Testis (tissue), 3 donors: ENCODE results near the gene H2BK1. TPM values are rescaled to one million over a fixed set of nuclear protein-coding genes. Genes with fewer than 3 reads are reported as not detected.

Experiments
- DNase-seq: peaks from one replicate; pipeline ENCODE4 v3.0.0-alpha.2; 2019
- H3K27ac ChIP-seq, 2 donors: fragments of 200-600 bp; sonication (generic); one replicate each; pipeline ENCODE4 v1.5.1; 2019
- H3K27me3 ChIP-seq: fragments of 200-600 bp; sonication (generic); one replicate; pipeline ENCODE4 v1.5.1; 2019
- H3K36me3 ChIP-seq: fragments of 200-600 bp; sonication (generic); one replicate; pipeline ENCODE4 v1.5.1; 2017; ENCODE audit warnings: low read depth; ENCODE audit errors: missing control alignments
- H3K4me1 ChIP-seq: fragments of 200-600 bp; sonication (generic); one replicate; pipeline ENCODE4 v1.5.1; 2019
- H3K4me3 ChIP-seq, 2 donors: fragments of 200-600 bp; sonication (generic); one replicate each; pipeline ENCODE4 v1.5.1; 2017 to 2019
- H3K9me3 ChIP-seq: fragments of 200-600 bp; sonication (generic); one replicate; pipeline ENCODE4 v1.5.1; 2017
- POLR2A ChIP-seq: fragments of 450-650 bp; IDR thresholded peaks from one replicate; pipeline ENCODE4 v1.6.1; 2017; ENCODE audit warnings: antibody characterized with exemption, mild to moderate bottlenecking, moderate library complexity
- WGBS, 2 donors: methylation state at CpG; one replicate each; pipeline ENCODE4 v1.1.5; 2018; 5-methylcytosine and 5-hydroxymethylcytosine counted together
- intact Hi-C: fragments of 100-400 bp; cut with DNase I; formaldehyde crosslinking; loops from one replicate; pipeline ENCODE4 v1.15.1; 2023; ENCODE audit warnings: low total_unique reads
- polyA plus RNA-seq: library from polyadenylated mRNA; stranded (reverse); fragments of 350-450 nt; fragmentation: Illumina TruSeq; extraction: RNeasy Lipid Tissue Mini Kit (QIAGEN cat#74804); gene quantifications from one replicate; pipeline ENCODE4 v1.2.3, GENCODE V29; 2014; ENCODE audit warnings: low read depth, low replicate concordance; ENCODE audit not compliant: insufficient read depth
- total RNA-seq, 2 donors: library from RNA; depleted of rRNA; stranded (reverse); fragments of >200 nt; gene quantifications; one replicate each; pipeline ENCODE4 v1.2.3, GENCODE V29; 2016
- TF ChIP-seq, protein P1 (sequence below), 3 experiments: fragments of 450-650 bp in 2 of 3; fragments of 200-600 bp in 1 of 3; sonication (generic) in 1 of 3; IDR thresholded peaks; one replicate each; pipeline ENCODE4 v1.5.1; 2016 to 2019; ENCODE audit warnings: antibody characterized with exemption in 3 of 3, mild to moderate bottlenecking in 2 of 3, moderate library complexity in 1 of 3

The H2BK1 gene
- total and polyA plus RNA-seq, 3 donors from 2014 or later, result not detected

DNA sequence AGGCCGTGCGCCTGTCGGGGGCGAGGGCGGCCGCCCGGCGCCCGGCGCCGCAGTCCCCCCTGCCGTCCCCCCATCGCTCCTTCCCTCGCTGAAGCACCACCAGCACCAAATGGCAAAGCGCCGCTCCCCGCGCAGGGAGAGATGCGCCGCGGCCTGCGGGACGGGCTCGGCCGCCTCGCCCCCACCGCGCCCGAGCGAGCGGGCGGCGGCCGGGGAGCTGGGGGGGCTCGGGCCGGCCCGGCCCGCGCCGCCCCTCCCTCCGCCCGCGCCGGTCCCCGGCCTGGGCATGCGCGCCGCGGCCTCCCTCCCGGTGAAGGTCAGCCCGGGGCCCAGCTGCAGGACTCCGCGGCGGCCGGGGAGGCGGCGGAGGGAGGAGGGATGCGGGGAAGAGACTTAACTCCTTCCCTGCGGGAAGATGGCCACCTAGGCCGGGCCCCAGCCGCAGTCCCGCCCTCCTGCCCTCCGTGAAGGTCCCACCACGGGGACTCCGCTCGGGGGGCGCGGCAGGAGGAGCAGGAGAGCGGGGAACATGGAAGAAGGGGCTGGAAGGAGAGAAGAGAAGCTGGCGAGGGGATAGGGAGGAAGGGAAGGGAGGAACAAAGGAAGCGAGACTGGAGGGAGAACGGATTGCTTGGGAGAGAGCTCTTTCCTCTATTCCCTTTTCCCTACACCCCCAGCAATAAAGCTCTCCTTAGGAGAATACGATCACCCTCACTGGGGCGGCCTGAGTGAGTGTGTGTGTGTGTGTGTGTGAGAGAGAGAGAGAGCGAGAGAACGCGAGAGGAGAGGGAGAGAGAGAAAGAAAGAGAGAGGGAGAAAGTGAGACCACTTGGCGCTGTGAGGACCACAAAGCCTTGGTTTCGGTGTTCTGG lies 41.6 kb upstream of the H2BK1 start:
- H3K4me3 ChIP-seq, result peak overlapping the region; percentile 59 to 75
- intact Hi-C loops, result no loop called here
- TF ChIP-seq, protein P1, sequence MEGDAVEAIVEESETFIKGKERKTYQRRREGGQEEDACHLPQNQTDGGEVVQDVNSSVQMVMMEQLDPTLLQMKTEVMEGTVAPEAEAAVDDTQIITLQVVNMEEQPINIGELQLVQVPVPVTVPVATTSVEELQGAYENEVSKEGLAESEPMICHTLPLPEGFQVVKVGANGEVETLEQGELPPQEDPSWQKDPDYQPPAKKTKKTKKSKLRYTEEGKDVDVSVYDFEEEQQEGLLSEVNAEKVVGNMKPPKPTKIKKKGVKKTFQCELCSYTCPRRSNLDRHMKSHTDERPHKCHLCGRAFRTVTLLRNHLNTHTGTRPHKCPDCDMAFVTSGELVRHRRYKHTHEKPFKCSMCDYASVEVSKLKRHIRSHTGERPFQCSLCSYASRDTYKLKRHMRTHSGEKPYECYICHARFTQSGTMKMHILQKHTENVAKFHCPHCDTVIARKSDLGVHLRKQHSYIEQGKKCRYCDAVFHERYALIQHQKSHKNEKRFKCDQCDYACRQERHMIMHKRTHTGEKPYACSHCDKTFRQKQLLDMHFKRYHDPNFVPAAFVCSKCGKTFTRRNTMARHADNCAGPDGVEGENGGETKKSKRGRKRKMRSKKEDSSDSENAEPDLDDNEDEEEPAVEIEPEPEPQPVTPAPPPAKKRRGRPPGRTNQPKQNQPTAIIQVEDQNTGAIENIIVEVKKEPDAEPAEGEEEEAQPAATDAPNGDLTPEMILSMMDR (IDR thresholded peaks at IDR 0.05), result no peak
- no peak for TF ChIP-seq POLR2A
- H3K27me3 ChIP-seq, result no peaks in the 10 kb centered on the region
- DNase-seq, result peak; percentile 74
- H3K9me3 ChIP-seq, result no peaks in the 10 kb centered on the region
- no peaks in the 10 kb centered on the region for H3K36me3 ChIP-seq
- 1 to 2% methylated on average over 20 to 76 of the region's 79 CpGs for WGBS, 2 donors
- H3K27ac ChIP-seq, result peak overlapping the region; percentile 89 to 91
- peaks cover 60% of the 10 kb centered on the region for H3K4me1 ChIP-seq

DNA sequence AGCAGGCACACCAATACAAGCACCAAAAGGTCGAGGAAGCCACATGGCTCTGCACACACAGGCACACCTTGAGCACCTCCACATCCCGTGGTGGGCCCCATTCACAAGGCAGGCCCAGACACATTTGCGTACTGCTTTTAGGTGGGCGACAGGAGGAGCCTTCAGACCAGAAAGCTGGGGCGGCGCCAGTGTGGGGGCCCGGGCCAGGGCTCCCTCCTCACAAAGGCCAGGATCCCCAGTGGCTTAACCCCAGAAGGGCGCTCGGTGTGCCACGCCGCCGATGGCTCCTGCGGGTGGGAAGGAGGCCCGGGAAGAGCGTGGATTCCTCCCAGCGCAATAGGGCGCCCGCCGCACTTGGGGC lies 41.0 kb upstream of the H2BK1 start:
- intact Hi-C loops, result no loop called here

DNA sequence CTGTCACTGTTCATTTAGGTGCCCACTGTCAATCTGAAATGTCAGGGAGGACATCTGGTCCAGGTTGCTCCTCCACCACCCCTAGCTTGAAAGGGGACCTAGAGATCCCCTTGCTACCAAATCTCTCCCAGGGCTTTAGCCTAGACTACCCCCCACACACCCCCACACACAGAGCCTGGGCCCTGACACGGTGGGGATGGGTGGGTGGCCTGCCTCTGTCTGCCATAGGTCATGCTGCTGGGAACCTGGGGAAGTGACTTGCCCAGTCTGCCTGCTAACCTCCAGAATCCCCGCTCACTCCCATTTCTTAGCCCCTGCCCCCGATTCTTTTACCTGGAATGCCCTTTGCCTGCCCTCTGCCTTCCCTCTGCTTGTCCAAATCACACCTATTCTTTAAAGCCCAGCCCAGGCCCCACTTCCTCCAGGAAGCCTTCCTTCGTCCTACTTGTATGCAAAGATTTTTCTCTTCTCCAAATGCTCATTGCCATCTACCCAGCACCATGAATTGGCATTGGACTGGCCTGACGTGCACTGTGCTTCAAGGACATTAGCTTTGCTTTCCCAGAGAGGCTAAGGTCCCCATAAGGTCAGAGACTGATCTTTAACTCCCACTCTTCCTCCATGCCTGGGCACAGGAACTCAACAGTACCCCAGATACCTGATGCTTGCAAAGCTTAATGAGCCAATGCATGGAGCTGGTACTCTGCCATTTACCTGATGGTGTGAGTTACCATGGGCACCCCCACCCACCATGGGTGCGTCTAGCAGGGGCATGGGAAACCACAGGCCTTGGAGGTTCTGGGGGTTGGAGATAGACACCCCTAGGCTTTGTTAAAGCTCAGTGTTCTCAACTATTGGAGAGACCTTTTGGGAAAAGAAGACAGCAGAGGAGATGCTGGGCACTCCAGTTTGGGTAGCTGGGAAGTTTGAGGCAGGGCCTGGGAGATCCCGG lies 40.2 kb upstream of the H2BK1 start:
- no peaks in the 10 kb centered on the region for H3K36me3 ChIP-seq
- no peak for DNase-seq
- 36 to 53% methylated on average over 7 of the region's 7 CpGs for WGBS, 2 donors
- no peak overlapping the region for H3K4me3 ChIP-seq
- TF ChIP-seq, protein P1 (IDR thresholded peaks at IDR 0.05), result no peak
- no peak for TF ChIP-seq POLR2A
- H3K9me3 ChIP-seq, result no peaks in the 10 kb centered on the region
- peaks cover 65% of the 10 kb centered on the region for H3K4me1 ChIP-seq
- no peaks in the 10 kb centered on the region for H3K27me3 ChIP-seq
- intact Hi-C loops, result no loop called here
- H3K27ac ChIP-seq, result peak overlapping the region; percentile 85 to 89

More for the DNA sequence above, 41.0 kb upstream of the H2BK1 start:
- DNase-seq, result peak; percentile 48
- Histone ChIP-seq H3K27ac (peak overlapping the region; percentile 61 to 89), H3K36me3 (no peaks in the 10 kb centered on the region), H3K9me3 (no peaks in the 10 kb centered on the region), H3K4me3 (peak overlapping the region; percentile 59 to 75), H3K4me1 (peaks cover 61% of the 10 kb centered on the region), H3K27me3 (no peaks in the 10 kb centered on the region)
- 2 to 4% methylated on average over 13 to 19 of the region's 19 CpGs for WGBS, 2 donors
- TF ChIP-seq POLR2A, result no peak
- TF ChIP-seq, protein P1 (IDR thresholded peaks at IDR 0.05), result no peak

DNA sequence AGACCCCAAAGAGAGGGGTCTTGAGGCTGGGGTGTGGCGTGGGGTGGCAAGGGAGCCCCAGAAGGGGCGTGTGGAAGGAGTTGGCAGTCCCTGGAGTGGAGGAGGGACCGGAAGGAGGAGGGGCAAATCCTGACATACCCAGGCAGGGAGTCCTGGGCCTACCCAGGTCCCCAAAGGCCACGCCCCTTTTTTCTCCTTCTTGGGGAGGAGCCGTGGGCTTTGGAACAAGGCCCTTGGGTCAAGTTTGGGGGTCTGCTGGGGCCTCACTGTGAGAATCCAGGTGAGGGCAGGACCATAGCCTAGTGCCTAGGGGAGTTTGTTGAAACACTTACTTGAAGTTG lies 39.4 kb upstream of the H2BK1 start:
- H3K27ac ChIP-seq, result peak overlapping the region; percentile 85 to 89
- DNase-seq, result peak; percentile 84
- H3K4me3 ChIP-seq, result peak overlapping the region; percentile 58 to 73
- WGBS, 2 donors, result 3 to 4% methylated on average over 5 of the region's 5 CpGs
- peaks cover 64% of the 10 kb centered on the region for H3K4me1 ChIP-seq
- no peaks in the 10 kb centered on the region for H3K36me3 ChIP-seq
- no peaks in the 10 kb centered on the region for H3K9me3 ChIP-seq
- intact Hi-C loops, result no loop called here
- no peak for TF ChIP-seq POLR2A
- TF ChIP-seq, protein P1 (IDR thresholded peaks at IDR 0.05), result no peak
- H3K27me3 ChIP-seq, result no peaks in the 10 kb centered on the region
